ENCODE measurements around the gene ASTN2. TPM values are rescaled to one million over a fixed set of nuclear protein-coding genes. Genes with fewer than 3 reads are reported as not detected.

ASTN2 gene
- total RNA-seq, 4 donors from 2014 or later: 3.0 to 7.0 (median 5.2) TPM

- DNase-seq: no peak
- no peaks in the 10 kb centered on the region for H3K9me3 ChIP-seq
- no peaks in the 10 kb centered on the region for H3K4me1 ChIP-seq
- H3K4me3 ChIP-seq: no peak overlapping the region
- WGBS, 2 donors (ENCODE audit: low coverage in 1 of 2): 66 to 71% methylated on average over 1 to 3 of the region's 3 CpGs
- no peaks in the 10 kb centered on the region for H3K36me3 ChIP-seq
- H3K27me3 ChIP-seq: no peaks in the 10 kb centered on the region
- in situ Hi-C loops (cut with MboI; ENCODE audit: low pct_ligation_motif_present in 1 of 4, low pct_unique_long_range_greater_than_20kb in 1 of 4, low sequenced_read_pairs in 3 of 4) (loop anchor here in 1 of 4 donors (25.0 kb wide), 1 partner anchor 107 kb away; no protein-coding TSS in a partner anchor), intact Hi-C loops (cut with DNase I; ENCODE audit: low total_unique reads) (no loop called here)
- TF ChIP-seq POLR2A (IDR thresholded peaks at IDR 0.05) (no peak), EP300 (IDR thresholded peaks at IDR 0.05; ENCODE audit: low read depth) (no peak), POLR2AphosphoS5 (IDR thresholded peaks at IDR 0.05) (no peak), CTCF (IDR thresholded peaks at IDR 0.05) (no peak)
- no peak overlapping the region for H3K27ac ChIP-seq
Observed at GRCh38 chr9:116419181-116419580, 995.7 kb downstream of the ASTN2 start.

- no peak overlapping the region for H3K27ac ChIP-seq
- no peaks in the 10 kb centered on the region for H3K27me3 ChIP-seq
- no peaks in the 10 kb centered on the region for H3K4me1 ChIP-seq
- H3K36me3 ChIP-seq: no peaks in the 10 kb centered on the region
- WGBS, 2 donors (ENCODE audit: low coverage in 1 of 2): 68% methylated on average over 2 of the region's 2 CpGs; no CpG with 5 or more reads in 1 of the 2 donors
- TF ChIP-seq CTCF (IDR thresholded peaks at IDR 0.05): no peak
- TF ChIP-seq POLR2A (IDR thresholded peaks at IDR 0.05): no peak
- TF ChIP-seq POLR2AphosphoS5 (IDR thresholded peaks at IDR 0.05): no peak
- TF ChIP-seq EP300 (IDR thresholded peaks at IDR 0.05; ENCODE audit: low read depth): no peak
- H3K4me3 ChIP-seq: no peak overlapping the region
- in situ Hi-C loops (cut with MboI; ENCODE audit: low pct_ligation_motif_present in 1 of 4, low pct_unique_long_range_greater_than_20kb in 1 of 4, low sequenced_read_pairs in 3 of 4): loop anchor here in 1 of 4 donors (25.0 kb wide), 1 partner anchor 105 kb away; no protein-coding TSS in a partner anchor
- DNase-seq: no peak
- intact Hi-C loops (cut with DNase I; ENCODE audit: low total_unique reads): no loop called here
- H3K9me3 ChIP-seq: no peaks in the 10 kb centered on the region
Observed at GRCh38 chr9:116417464-116417863, 997.4 kb downstream of the ASTN2 start.

- no peak for DNase-seq
- H3K27me3 ChIP-seq: no peaks in the 10 kb centered on the region
- no peaks in the 10 kb centered on the region for H3K36me3 ChIP-seq
- in situ Hi-C loops (cut with MboI; ENCODE audit: low pct_ligation_motif_present in 1 of 4, low pct_unique_long_range_greater_than_20kb in 1 of 4, low sequenced_read_pairs in 3 of 4): loop anchor here in 1 of 4 donors (25.0 kb wide), 1 partner anchor 104 kb away; no protein-coding TSS in a partner anchor
- intact Hi-C loops (cut with DNase I; ENCODE audit: low total_unique reads): no loop called here
- TF ChIP-seq EP300 (IDR thresholded peaks at IDR 0.05; ENCODE audit: low read depth) (no peak), CTCF (IDR thresholded peaks at IDR 0.05) (no peak), POLR2A (IDR thresholded peaks at IDR 0.05) (no peak), POLR2AphosphoS5 (IDR thresholded peaks at IDR 0.05) (no peak)
- H3K4me1 ChIP-seq: no peaks in the 10 kb centered on the region
- 90 to 91% methylated on average over 1 of the region's 1 CpG for WGBS, 2 donors (ENCODE audit: low coverage in 1 of 2)
- H3K27ac ChIP-seq: no peak overlapping the region
- no peak overlapping the region for H3K4me3 ChIP-seq
- H3K9me3 ChIP-seq: no peaks in the 10 kb centered on the region
Observed at GRCh38 chr9:116416421-116416820, 998.4 kb downstream of the ASTN2 start.

GRCh38 chr9:116414374-116414773 lies 1000.5 kb downstream of the ASTN2 start:
- no peaks in the 10 kb centered on the region for H3K9me3 ChIP-seq
- WGBS, 2 donors (ENCODE audit: low coverage in 1 of 2): 83% methylated on average over 2 of the region's 2 CpGs; no CpG with 5 or more reads in 1 of the 2 donors
- H3K4me1 ChIP-seq: no peaks in the 10 kb centered on the region
- no peaks in the 10 kb centered on the region for H3K27me3 ChIP-seq
- DNase-seq: no peak
- no peak overlapping the region for H3K27ac ChIP-seq
- in situ Hi-C loops (cut with MboI; ENCODE audit: low pct_ligation_motif_present in 1 of 4, low pct_unique_long_range_greater_than_20kb in 1 of 4, low sequenced_read_pairs in 3 of 4): loop anchor here in 1 of 4 donors (25.0 kb wide), 1 partner anchor 102 kb away; no protein-coding TSS in a partner anchor
- TF ChIP-seq POLR2A (IDR thresholded peaks at IDR 0.05) (no peak), POLR2AphosphoS5 (IDR thresholded peaks at IDR 0.05) (no peak), CTCF (IDR thresholded peaks at IDR 0.05) (no peak), EP300 (IDR thresholded peaks at IDR 0.05; ENCODE audit: low read depth) (no peak)
- intact Hi-C loops (cut with DNase I; ENCODE audit: low total_unique reads): no loop called here
- H3K36me3 ChIP-seq: no peaks in the 10 kb centered on the region
- no peak overlapping the region for H3K4me3 ChIP-seq

Measured in transverse colon (tissue), 4 donors.